Uterus (tissue), 4 donors: ENCODE results near the gene ANKRD52. TPM values are rescaled to one million over a fixed set of nuclear protein-coding genes. Genes with fewer than 3 reads are reported as not detected.

Experiments
- DNase-seq, 2 donors: peaks; one replicate each; pipeline ENCODE4 v3.0.0-alpha.2; 2019 to 2020
- H3K27ac ChIP-seq, 2 donors: fragments of 200-600 bp; sonication (generic); 1 replicate in 1 of 2; 2 replicates in 1 of 2; pipeline ENCODE4 v1.5.1; 2016 to 2018
- H3K27me3 ChIP-seq, 2 donors: fragments of 200-600 bp; sonication (generic); one replicate each; pipeline ENCODE4 v1.5.1; 2018 to 2019; ENCODE audit warnings: control low read depth in 1 of 2
- H3K36me3 ChIP-seq, 2 donors: fragments of 200-600 bp; sonication (generic); one replicate each; pipeline ENCODE4 v1.5.1; 2019; ENCODE audit warnings: control low read depth in 1 of 2
- H3K4me1 ChIP-seq, 2 donors: fragments of 200-600 bp; sonication (generic); one replicate each; pipeline ENCODE4 v1.5.1; 2018 to 2019; ENCODE audit warnings: control low read depth in 1 of 2
- H3K4me3 ChIP-seq, 2 donors: fragments of 200-600 bp; sonication (generic); 1 replicate in 1 of 2; 2 replicates in 1 of 2; pipeline ENCODE4 v1.5.1; 2018 to 2019; ENCODE audit warnings: mild to moderate bottlenecking in 1 of 2
- H3K9me3 ChIP-seq, 2 donors: fragments of 200-600 bp; sonication (generic); one replicate each; pipeline ENCODE4 v1.5.1; 2019; ENCODE audit warnings: control low read depth in 1 of 2
- CTCF ChIP-seq, 4 experiments: fragments of 200-600 bp in 2 of 4; fragments of 450-650 bp in 2 of 4; sonication (generic) in 2 of 4; IDR thresholded peaks; one replicate each; pipeline ENCODE4 v1.5.1; 2016 to 2019; ENCODE audit warnings: antibody characterized with exemption in 4 of 4, mild to moderate bottlenecking in 2 of 4, moderate library complexity in 1 of 4
- POLR2A ChIP-seq, 2 donors: fragments of 450-650 bp; IDR thresholded peaks; one replicate each; pipeline ENCODE4 v1.6.1; 2016; ENCODE audit warnings: antibody characterized with exemption in 2 of 2, mild to moderate bottlenecking in 1 of 2, moderate library complexity in 1 of 2
- intact Hi-C: fragments of 100-400 bp; cut with DNase I; formaldehyde crosslinking; loops from one replicate; pipeline ENCODE4 v1.15.1; 2023; ENCODE audit warnings: low total_unique reads
- total RNA-seq, 4 donors: library from RNA; depleted of rRNA in 3 of 4; stranded (reverse); fragments of >200 nt in 3 of 4; gene quantifications; one replicate each; pipeline versions ENCODE4 v1.1.0 to v1.2.4, GENCODE V29; 2014 to 2023
- donor health status: DM: yes; HTN: yes; CAD: no.

ANKRD52 gene
- total RNA-seq, 4 donors from 2014 or later: 0.88 to 35.4 (median 15.5) TPM

GRCh38 chr12:56189099-56189917, 68.9 kb downstream of the ANKRD52 start, which contains the start of gene SMARCC2:
Gene SMARCC2 (minus strand): TSS chr12:56189483. CDS start chr12:56189461, 22 bp downstream.
- no peaks in the 10 kb centered on the region for H3K27me3 ChIP-seq
- DNase-seq: peak; percentile 90 to 91
- no peaks in the 10 kb centered on the region for H3K36me3 ChIP-seq
- H3K4me3 ChIP-seq: peak within 1 kb of the TSS; percentile 69 to 94
- H3K4me1 ChIP-seq: no peaks in the 10 kb centered on the region
- no peaks in the 10 kb centered on the region for H3K9me3 ChIP-seq
- H3K27ac ChIP-seq: peak within 1 kb of the TSS; percentile 98 to 99
- TF ChIP-seq POLR2A (IDR thresholded peaks at IDR 0.05): peak; percentile 40 to 48
- TF ChIP-seq CTCF (IDR thresholded peaks at IDR 0.05): peak; percentile 57 to 96 (median 89)
- intact Hi-C loops: no loop called here

- H3K27me3 ChIP-seq: no peaks in the 10 kb centered on the region
- H3K9me3 ChIP-seq: no peaks in the 10 kb centered on the region
- peak overlapping the region; percentile 69 to 94 for H3K4me3 ChIP-seq
- no peaks in the 10 kb centered on the region for H3K4me1 ChIP-seq
- H3K27ac ChIP-seq: peak overlapping the region; percentile 98 to 99
- no peaks in the 10 kb centered on the region for H3K36me3 ChIP-seq
- intact Hi-C loops: no loop called here
- no peak for DNase-seq
- TF ChIP-seq POLR2A (IDR thresholded peaks at IDR 0.05): no peak
- TF ChIP-seq CTCF (IDR thresholded peaks at IDR 0.05): no peak
These were observed 69.4 kb downstream of the ANKRD52 start for GRCh38 chr12:56188778-56189098.

- intact Hi-C loops: no loop called here
- no peak for DNase-seq
- Histone ChIP-seq H3K27me3 (no peaks in the 10 kb centered on the region), H3K4me3 (peak overlapping the region; percentile 69 to 94), H3K4me1 (no peaks in the 10 kb centered on the region), H3K27ac (peak overlapping the region; percentile 98 to 99), H3K36me3 (no peaks in the 10 kb centered on the region), H3K9me3 (no peaks in the 10 kb centered on the region)
- no peak for TF ChIP-seq CTCF (IDR thresholded peaks at IDR 0.05)
These were observed 69.9 kb downstream of the ANKRD52 start for GRCh38 chr12:56188131-56188777.

Other genes with a start within 250 kb of the ANKRD52 start
- 10 to 100 TPM in 1 of 4 donors, 1 to 10 TPM in 2, not detected in 1; 4.4 to 19.4 (median 5.6) TPM for gene IKZF4, start 237.3 kb downstream of the ANKRD52 start, total RNA-seq
- 1,000 to 10,000 TPM in 1 of 4 donors, 100 to 1,000 TPM in 1, 10 to 100 TPM in 2; 35.4 to 1,129 (median 240) TPM for gene RPS26, start 216.5 kb downstream of the ANKRD52 start, total RNA-seq
- 10 to 100 TPM in 1 of 4 donors, 1 to 10 TPM in 2, under 1 TPM in 1; 0.77 to 29.0 (median 6.5) TPM for gene ERBB3, start 178.2 kb downstream of the ANKRD52 start, total RNA-seq
- 100 to 1,000 TPM in 1 of 4 donors, 10 to 100 TPM in 3; 64.4 to 120 (median 81.0) TPM for gene PA2G4, start 153.8 kb downstream of the ANKRD52 start, total RNA-seq
- gene RPL41, start 141.8 kb downstream of the ANKRD52 start, total RNA-seq: 1,000 to 10,000 TPM; 1,022 to 4,789 (median 2,600) TPM
- 1 to 10 TPM; 1.3 to 9.8 (median 4.2) TPM for gene ZC3H10, start 140.1 kb downstream of the ANKRD52 start, total RNA-seq
- 100 to 1,000 TPM in 3 of 4 donors, 10 to 100 TPM in 1; 98.4 to 203 (median 134) TPM for gene ESYT1, start 130.1 kb downstream of the ANKRD52 start, total RNA-seq
- 10 to 100 TPM in 3 of 4 donors, 1 to 10 TPM in 1; 6.7 to 57.5 (median 27.0) TPM for gene MYL6B, start 105.8 kb downstream of the ANKRD52 start, total RNA-seq
- 1,000 to 10,000 TPM; 1,103 to 4,858 (median 2,577) TPM for gene MYL6, start 100.0 kb downstream of the ANKRD52 start, total RNA-seq
- gene SMARCC2, start 68.9 kb downstream of the ANKRD52 start, total RNA-seq: 100 to 1,000 TPM in 1 of 4 donors, 10 to 100 TPM in 3; 63.2 to 214 (median 81.0) TPM
- 10 to 100 TPM; 40.3 to 84.8 (median 58.0) TPM for gene RNF41, start 36.5 kb downstream of the ANKRD52 start, total RNA-seq
- gene NABP2, start 34.0 kb downstream of the ANKRD52 start, total RNA-seq: 10 to 100 TPM in 2 of 4 donors, 1 to 10 TPM in 2; 5.0 to 28.4 (median 12.2) TPM
- 1 to 10 TPM in 1 of 4 donors, under 1 TPM in 2, not detected in 1; 0.29 to 1.8 (median 0.52) TPM for gene SLC39A5, start 28.3 kb downstream of the ANKRD52 start, total RNA-seq
- gene COQ10A, start 8.6 kb upstream of the ANKRD52 start, total RNA-seq: 10 to 100 TPM in 3 of 4 donors, 1 to 10 TPM in 1; 2.1 to 28.9 (median 15.2) TPM
- gene CS, start 41.9 kb upstream of the ANKRD52 start, total RNA-seq: 100 to 1,000 TPM in 1 of 4 donors, 10 to 100 TPM in 3; 40.0 to 157 (median 72.8) TPM
- 10 to 100 TPM; 33.5 to 83.5 (median 67.3) TPM for gene CNPY2, start 57.6 kb upstream of the ANKRD52 start, total RNA-seq
- gene PAN2, start 75.6 kb upstream of the ANKRD52 start, total RNA-seq: 100 to 1,000 TPM in 1 of 4 donors, 10 to 100 TPM in 3; 33.2 to 104 (median 50.6) TPM
- under 1 TPM in 1 of 4 donors, not detected in 3; 0.97 TPM for gene IL23A, start 80.5 kb upstream of the ANKRD52 start, total RNA-seq
- gene STAT2, start 101.7 kb upstream of the ANKRD52 start, total RNA-seq: 100 to 1,000 TPM in 2 of 4 donors, 10 to 100 TPM in 2; 63.2 to 173 (median 122) TPM
- gene APOF, start 104.5 kb upstream of the ANKRD52 start, total RNA-seq: not detected
- 10 to 100 TPM in 1 of 4 donors, 1 to 10 TPM in 3; 2.1 to 19.4 (median 5.6) TPM for gene TIMELESS, start 191.0 kb upstream of the ANKRD52 start, total RNA-seq
- not detected for gene MIP, start 196.3 kb upstream of the ANKRD52 start, total RNA-seq
- 1 to 10 TPM; 2.4 to 4.4 (median 3.0) TPM for gene SPRYD4, start 210.2 kb upstream of the ANKRD52 start, total RNA-seq
- 1 to 10 TPM in 2 of 4 donors, under 1 TPM in 1, not detected in 1; 0.29 to 5.9 (median 1.1) TPM for gene GLS2, start 229.8 kb upstream of the ANKRD52 start, total RNA-seq